Globus pallidus (tissue), 1 donor: ENCODE data around the gene ARHGEF18.
"Not testable (repeated sequence)": the region's sequence is repeated elsewhere in the genome, so short reads cannot be mapped to it uniquely, and the experiment has no call there.

Experiments
- DNase-seq: peaks from one replicate; pipeline ENCODE4 v3.0.0-alpha.2; 2015; ENCODE audit warnings: low spot score

Gene ARHGEF18

GRCh38 chr19:7346997-7347396 lies 1.7 kb upstream of the ARHGEF18 start:
- not testable (repeated sequence) for DNase-seq

DNA sequence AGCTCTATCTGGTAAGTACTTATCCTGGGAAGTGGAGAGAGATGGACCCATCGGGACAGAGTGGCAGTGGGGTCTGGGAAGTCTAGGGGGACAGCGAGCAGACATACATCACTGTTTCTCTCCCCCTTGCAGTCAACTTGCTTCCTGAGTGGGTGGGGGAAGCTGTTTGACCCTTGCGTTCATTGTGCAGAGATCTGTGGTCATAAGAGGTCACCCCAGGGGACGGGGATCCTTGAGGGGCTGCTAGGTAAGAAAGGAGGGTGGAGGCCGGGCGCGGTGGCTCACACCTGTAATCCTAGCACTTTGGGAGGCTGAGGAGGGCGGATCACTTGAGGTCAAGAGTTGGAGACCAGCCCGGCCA lies 474 bp downstream of the ARHGEF18 start:
- no peak for DNase-seq

- DNase-seq: no peak
These were observed 1.4 kb downstream of the ARHGEF18 start for GRCh38 chr19:7349961-7350711.

DNA sequence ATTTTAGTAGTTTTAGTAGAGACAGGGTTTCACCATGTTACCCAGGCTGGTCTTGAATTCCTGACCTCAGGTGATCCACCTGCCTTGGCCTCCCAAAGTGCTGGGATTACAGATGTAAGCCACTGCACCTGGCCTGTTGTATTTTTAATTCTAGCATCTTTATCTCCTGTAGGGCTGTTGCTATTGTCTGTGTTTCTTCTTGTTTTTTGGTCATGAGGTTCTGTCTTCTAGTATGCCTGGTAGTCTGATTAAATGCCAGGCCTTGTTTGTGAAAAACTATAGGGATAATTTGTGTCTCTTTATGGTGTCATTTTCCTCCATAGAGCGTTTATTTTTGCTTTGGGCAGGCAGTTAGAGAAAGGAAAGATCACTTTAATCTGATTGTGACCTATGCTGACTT lies 3.1 kb downstream of the ARHGEF18 start:
- DNase-seq: no peak

GRCh38 chr19:7355151-7355820 lies 6.5 kb downstream of the ARHGEF18 start:
- no peak for DNase-seq

DNA sequence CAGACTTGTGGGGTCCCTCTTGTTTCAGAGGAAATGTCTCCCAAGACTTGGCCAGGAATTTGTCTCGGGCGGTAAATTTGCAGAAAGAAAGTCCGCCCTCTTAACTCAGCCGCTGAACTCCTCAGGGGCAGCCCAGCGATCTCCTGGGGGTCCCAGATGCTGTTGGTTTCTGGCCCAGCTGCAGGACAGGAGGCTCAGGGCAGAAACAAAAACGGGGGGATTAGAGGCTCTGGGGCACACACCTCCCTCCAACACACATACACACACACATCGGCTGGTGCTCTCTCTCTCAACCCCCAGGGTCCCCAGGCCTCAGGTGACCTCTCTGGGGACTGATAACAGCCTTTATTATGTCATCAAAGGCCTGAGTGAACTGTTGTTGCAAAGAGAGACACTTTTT lies 7.1 kb downstream of the ARHGEF18 start:
- DNase-seq: no peak

- no peak for DNase-seq
These were observed 8.3 kb downstream of the ARHGEF18 start for GRCh38 chr19:7356899-7357627.

GRCh38 chr19:7358102-7358597 lies 9.4 kb downstream of the ARHGEF18 start:
- DNase-seq: no peak

GRCh38 chr19:7360393-7360984 lies 11.8 kb downstream of the ARHGEF18 start:
- no peak for DNase-seq

DNA sequence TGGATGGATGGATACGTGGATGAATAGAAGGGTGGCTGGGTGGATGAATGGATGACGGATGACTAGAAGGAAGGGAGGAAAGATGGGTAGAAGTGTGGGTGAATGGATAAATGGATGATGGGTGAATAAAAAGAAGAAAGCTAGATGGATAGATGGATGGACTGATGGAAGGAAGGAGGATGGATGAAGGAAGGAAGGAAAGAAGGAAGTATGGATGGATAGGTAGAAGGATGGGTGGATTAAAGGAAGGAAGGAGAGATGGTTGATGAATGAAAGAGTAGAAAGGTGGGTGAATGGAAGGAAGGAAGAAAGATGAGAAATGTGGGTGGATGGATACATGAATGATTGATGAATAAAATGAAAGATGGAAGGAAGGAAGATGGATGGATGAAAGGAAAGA lies 14.5 kb downstream of the ARHGEF18 start:
- DNase-seq: no peak

GRCh38 chr19:7366701-7367420 lies 18.1 kb downstream of the ARHGEF18 start:
- DNase-seq: no peak

DNA sequence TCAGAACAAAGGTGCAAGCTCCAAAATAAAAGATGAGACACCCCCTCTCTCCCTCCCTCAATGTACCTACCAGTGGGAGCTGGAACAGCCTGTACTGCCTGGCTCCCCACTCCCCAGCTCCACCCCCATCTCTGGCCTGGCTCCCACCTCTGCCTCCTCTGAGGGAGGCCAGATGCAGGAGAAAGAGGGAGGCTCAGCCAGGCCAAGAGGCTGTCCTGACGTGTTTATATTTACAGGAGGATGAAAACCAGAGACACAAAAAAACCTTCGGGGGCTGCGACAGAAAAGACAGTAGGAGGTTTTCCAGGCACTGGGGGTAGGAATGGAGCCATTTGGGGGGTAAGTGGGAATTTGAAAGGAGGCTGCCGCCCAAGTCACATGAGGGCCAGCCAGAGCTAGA lies 19.7 kb downstream of the ARHGEF18 start:
- DNase-seq: no peak

- DNase-seq: not testable (repeated sequence)
These were observed 20.1 kb downstream of the ARHGEF18 start for GRCh38 chr19:7368866-7369265.

DNA sequence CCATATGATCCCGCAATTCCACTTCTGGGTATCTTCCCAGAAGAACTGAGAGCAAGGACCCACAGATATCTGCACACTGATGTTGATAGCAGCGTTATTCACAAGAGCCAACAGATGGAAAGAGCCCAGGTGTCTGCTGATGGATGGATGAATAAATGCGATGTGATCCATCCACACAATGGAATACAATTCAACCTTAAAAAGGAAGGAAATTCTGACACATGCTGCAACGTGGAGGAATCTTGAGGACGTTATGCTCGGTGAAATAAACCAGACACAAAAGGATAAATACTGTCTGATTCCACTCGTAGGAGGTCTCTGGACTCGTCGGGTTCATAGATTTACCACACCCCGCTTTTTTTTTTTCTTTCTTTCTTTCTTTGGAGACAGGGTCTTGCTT lies 21.8 kb downstream of the ARHGEF18 start:
- no peak for DNase-seq

GRCh38 chr19:7371001-7371400 lies 22.3 kb downstream of the ARHGEF18 start:
- no peak for DNase-seq

- DNase-seq: no peak
These were observed 24.1 kb downstream of the ARHGEF18 start for GRCh38 chr19:7372810-7373209.

GRCh38 chr19:7373862-7374261 lies 25.1 kb downstream of the ARHGEF18 start:
- DNase-seq: no peak

- DNase-seq: no peak
These were observed 27.6 kb downstream of the ARHGEF18 start for GRCh38 chr19:7376151-7376852.

GRCh38 chr19:7377196-7377595 lies 28.5 kb downstream of the ARHGEF18 start:
- DNase-seq: no peak

DNA sequence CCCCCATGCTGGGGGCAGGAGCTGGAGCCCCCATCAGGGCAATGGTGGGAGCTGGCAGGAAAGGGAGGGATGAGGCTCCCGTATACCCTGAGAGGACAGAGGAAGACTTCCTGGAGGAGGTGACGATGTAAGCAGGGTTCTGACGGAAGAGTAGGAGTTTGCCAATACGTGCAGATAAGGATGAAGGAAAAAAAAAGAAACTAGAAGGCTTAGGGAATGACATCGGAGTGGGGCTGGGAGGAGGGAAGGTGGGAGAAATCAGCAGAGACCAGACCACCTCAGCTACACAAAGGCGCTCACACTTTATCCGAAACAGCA lies 32.3 kb downstream of the ARHGEF18 start:
- no peak for DNase-seq

DNA sequence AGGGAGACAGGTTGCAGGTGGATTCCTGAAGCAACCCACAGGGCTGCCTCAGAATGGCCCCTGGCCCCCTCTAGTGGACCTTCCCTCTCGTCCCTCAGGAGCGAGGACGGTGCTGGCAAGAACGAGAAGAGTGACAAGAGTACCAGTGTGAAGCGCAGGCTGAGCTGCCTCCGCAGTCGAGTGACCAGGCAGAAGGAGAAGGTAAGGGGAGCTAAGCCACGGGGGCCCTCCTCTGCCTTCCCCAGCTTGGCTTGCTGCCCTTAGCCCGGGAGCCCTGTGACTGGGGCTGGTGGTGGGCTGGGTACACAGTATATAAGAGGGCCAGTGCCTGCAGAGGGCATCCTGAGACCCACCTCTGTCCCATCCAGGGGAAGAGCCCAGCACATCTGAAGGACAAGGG lies 34.0 kb downstream of the ARHGEF18 start:
- DNase-seq: no peak
